GM12892 (cell line): ENCODE results near the gene TYROBP.

Source experiments
- POLR2A ChIP-seq: IDR thresholded peaks from 2 replicates; pipeline ENCODE4 v1.6.1; 2011; ENCODE audit warnings: low read depth, low read length, control low read depth
- POLR2AphosphoS5 ChIP-seq: IDR thresholded peaks from 2 replicates; pipeline ENCODE4 v1.6.1; 2011; ENCODE audit warnings: low read depth, low read length, control low read depth
- TAF1 ChIP-seq: IDR thresholded peaks from 2 replicates; pipeline ENCODE4 v1.6.1; 2011; ENCODE audit warnings: low read depth, mild to moderate bottlenecking, control low read depth, low read length, borderline replicate concordance

DNA sequence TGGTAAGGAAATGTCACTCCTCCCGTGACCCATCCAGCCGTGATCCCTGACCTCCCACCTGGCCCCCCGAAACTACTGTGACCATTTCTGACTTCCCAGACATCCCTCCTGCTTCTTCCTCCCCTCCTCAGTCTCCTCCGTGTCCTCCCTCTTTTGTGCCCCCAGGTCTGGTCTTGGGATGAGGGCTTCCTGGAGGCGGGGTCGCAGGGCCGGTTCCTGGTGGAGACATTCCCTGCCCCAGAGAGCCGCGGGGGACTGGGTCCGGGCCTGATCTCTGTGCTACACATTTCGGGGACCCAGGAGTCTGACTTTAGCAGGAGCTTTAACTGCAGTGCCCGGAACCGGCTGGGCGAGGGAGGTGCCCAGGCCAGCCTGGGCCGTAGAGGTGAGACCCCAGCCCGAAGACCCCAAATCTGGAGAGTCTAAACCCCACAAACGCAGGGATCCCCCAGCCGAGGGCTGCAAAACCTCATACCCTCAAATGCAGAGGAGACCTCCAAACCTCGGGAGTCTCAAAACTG, 46.4 kb downstream of the TYROBP start:
- TF ChIP-seq POLR2AphosphoS5 (no peak), POLR2A (no peak), TAF1 (no peak)
